ENCODE measurements around the gene TIPRL.
A peak's percentile ranks its signal among the peaks of the same experiment; 100 is the strongest.
"Not testable (repeated sequence)": the region's sequence is repeated elsewhere in the genome, so short reads cannot be mapped to it uniquely, and the experiment has no call there.

The TIPRL gene

GRCh38 chr1:168170564-168171508 is 7.9 kb upstream of the TIPRL start:
- H3K36me3 ChIP-seq (replicated peaks): no peaks in the 10 kb centered on the region
- DNase-seq (ENCODE audit: low spot score in 2 of 2): no peak
- H3K9me3 ChIP-seq: no peaks in the 10 kb centered on the region; the same call in 1 of the 2 replicates
- in situ Hi-C loops (cut with MboI; ENCODE audit: low sequenced_read_pairs): no loop called here
- no peaks in the 10 kb centered on the region for H3K27me3 ChIP-seq (ENCODE audit: low read depth)
- H3K4me1 ChIP-seq: no peaks in the 10 kb centered on the region
- no peak overlapping the region for H3K4me3 ChIP-seq

DNA sequence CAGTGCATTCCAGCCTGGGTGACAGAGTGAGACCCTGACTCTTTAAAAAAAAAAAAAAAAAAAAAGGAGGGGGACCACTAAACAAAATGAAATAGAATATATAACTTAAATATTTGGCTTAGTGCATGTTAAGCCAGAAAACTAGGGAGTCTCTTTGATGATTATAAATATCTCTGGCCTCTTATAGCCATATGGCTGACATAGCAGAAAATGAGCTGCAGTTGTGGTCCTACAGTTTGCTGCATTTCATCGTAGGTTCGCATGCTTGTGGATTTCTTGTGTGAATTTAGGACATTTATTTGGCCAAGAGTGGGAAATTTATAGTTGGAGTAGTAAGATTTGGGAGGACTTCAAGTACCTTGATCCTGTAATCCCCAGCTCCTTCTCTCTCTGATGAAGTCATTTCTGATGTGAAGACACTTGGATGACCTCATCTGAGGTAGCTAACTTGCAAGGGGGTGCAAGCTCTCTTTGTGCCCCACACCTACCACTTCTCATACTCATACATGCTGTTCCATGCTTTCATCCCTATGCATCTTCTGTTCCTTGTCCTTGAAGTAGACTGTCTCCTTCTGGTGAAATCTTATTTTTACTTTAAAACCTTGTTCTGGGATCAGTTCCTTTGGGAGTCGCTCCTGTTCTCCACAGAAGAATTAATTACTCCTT is 6.4 kb upstream of the TIPRL start:
- Histone ChIP-seq H3K36me3 (replicated peaks) (no peaks in the 10 kb centered on the region), H3K9me3 (no peaks in the 10 kb centered on the region; the same call in 1 of the 2 replicates), H3K4me1 (no peaks in the 10 kb centered on the region), H3K27me3 (ENCODE audit: low read depth) (no peaks in the 10 kb centered on the region), H3K4me3 (no peak overlapping the region)
- no peak for DNase-seq (ENCODE audit: low spot score in 2 of 2)
- in situ Hi-C loops (cut with MboI; ENCODE audit: low sequenced_read_pairs): no loop called here

GRCh38 chr1:168178227-168178637 is 530 bp upstream of the TIPRL start:
- no peak for DNase-seq (ENCODE audit: low spot score in 2 of 2)
- Histone ChIP-seq H3K27me3 (ENCODE audit: low read depth) (no peaks in the 10 kb centered on the region), H3K36me3 (replicated peaks) (no peaks in the 10 kb centered on the region), H3K9me3 (no peaks in the 10 kb centered on the region; the same call in 1 of the 2 replicates), H3K4me3 (peak overlapping the region; percentile 82), H3K4me1 (peaks cover 9% of the 10 kb centered on the region)
- in situ Hi-C loops (cut with MboI; ENCODE audit: low sequenced_read_pairs): no loop called here

- DNase-seq (ENCODE audit: low spot score in 2 of 2): peak; percentile 16 to 17
- Histone ChIP-seq H3K4me1 (peaks cover 9% of the 10 kb centered on the region), H3K4me3 (peak overlapping the region; percentile 82), H3K27me3 (ENCODE audit: low read depth) (no peaks in the 10 kb centered on the region), H3K36me3 (replicated peaks) (no peaks in the 10 kb centered on the region; the same call in 1 of the 2 replicates), H3K9me3 (no peaks in the 10 kb centered on the region)
- in situ Hi-C loops (cut with MboI; ENCODE audit: low sequenced_read_pairs): no loop called here
These were observed 831 bp downstream of the TIPRL start for GRCh38 chr1:168179438-168180147.

DNA sequence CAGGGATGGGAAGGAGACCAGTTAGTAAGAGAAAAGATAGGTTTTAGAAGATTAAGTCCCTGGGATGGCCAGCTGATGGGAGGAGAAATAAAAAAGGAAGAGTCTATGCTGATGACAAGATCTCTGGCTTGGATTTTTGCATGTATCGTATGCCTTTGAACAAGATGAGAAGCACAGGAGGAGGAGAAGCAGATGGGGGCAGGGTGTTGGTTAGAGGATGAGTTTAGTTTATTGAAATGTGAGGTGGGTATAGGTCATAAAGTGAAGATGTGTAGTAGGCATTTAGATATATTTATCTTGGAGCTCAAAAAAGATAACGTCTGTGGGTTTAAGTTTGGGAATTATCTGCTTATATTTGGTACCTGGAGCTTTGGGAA is 1.4 kb downstream of the TIPRL start:
- H3K9me3 ChIP-seq: no peaks in the 10 kb centered on the region
- in situ Hi-C loops (cut with MboI; ENCODE audit: low sequenced_read_pairs): no loop called here
- no peaks in the 10 kb centered on the region for H3K27me3 ChIP-seq (ENCODE audit: low read depth)
- peaks cover 9% of the 10 kb centered on the region for H3K4me1 ChIP-seq
- H3K36me3 ChIP-seq (replicated peaks): no peaks in the 10 kb centered on the region; the same call in 1 of the 2 replicates
- H3K4me3 ChIP-seq: peak overlapping the region; percentile 82
- no peak for DNase-seq (ENCODE audit: low spot score in 2 of 2)

DNA sequence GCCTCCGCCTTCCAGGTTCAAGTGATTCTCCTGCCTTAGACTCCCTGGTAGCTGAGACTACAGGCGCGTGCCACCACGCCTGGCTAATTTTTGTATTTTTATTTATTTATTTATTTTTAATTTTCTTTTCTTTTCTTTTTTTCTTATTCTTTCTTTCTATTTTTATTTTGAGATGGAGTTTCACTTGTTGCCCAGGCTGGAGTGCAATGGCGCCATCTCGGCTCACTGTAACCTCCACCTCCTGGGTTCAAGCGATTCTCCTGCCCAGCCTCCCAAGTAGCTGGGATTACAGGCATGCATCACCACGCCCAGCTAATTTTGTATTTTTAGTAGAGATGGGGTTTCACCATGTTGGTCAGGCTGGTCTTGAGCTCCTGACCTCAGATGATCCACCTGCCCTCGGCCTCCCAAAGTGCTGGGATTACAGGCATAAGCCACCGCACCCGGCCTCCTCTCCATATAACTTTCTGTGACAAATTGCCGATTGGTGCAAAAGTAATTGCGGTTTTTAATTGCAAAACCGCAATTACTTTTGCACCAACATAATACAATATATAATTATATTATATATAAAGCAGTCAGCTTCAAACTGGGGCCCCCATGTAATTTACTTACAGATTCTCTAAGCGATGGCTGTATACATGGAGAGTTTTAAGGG is 2.4 kb downstream of the TIPRL start:
- H3K9me3 ChIP-seq; in situ Hi-C loops (cut with MboI; ENCODE audit: low sequenced_read_pairs); H3K4me1 ChIP-seq; H3K27me3 ChIP-seq (ENCODE audit: low read depth); H3K4me3 ChIP-seq; H3K36me3 ChIP-seq (replicated peaks); DNase-seq (ENCODE audit: low spot score in 2 of 2): not testable (repeated sequence)

- no peaks in the 10 kb centered on the region for H3K9me3 ChIP-seq
- H3K4me3 ChIP-seq: no peak overlapping the region
- no peak for DNase-seq (ENCODE audit: low spot score in 2 of 2)
- peaks cover 4% of the 10 kb centered on the region; the same call in 1 of the 2 replicates for H3K4me1 ChIP-seq
- peaks cover 13% of the 10 kb centered on the region; the same call in 1 of the 2 replicates for H3K36me3 ChIP-seq (replicated peaks)
- no peaks in the 10 kb centered on the region for H3K27me3 ChIP-seq (ENCODE audit: low read depth)
- in situ Hi-C loops (cut with MboI; ENCODE audit: low sequenced_read_pairs): no loop called here
These were observed 8.4 kb downstream of the TIPRL start for GRCh38 chr1:168187177-168187576.

GRCh38 chr1:168190403-168190802 is 11.6 kb downstream of the TIPRL start:
- peaks cover 4% of the 10 kb centered on the region; the same call in 1 of the 2 replicates for H3K4me1 ChIP-seq
- H3K36me3 ChIP-seq (replicated peaks): peaks cover 13% of the 10 kb centered on the region
- no peak overlapping the region for H3K4me3 ChIP-seq
- H3K9me3 ChIP-seq: no peaks in the 10 kb centered on the region
- no peaks in the 10 kb centered on the region for H3K27me3 ChIP-seq (ENCODE audit: low read depth)
- DNase-seq (ENCODE audit: low spot score in 2 of 2): no peak
- in situ Hi-C loops (cut with MboI; ENCODE audit: low sequenced_read_pairs): no loop called here

DNA sequence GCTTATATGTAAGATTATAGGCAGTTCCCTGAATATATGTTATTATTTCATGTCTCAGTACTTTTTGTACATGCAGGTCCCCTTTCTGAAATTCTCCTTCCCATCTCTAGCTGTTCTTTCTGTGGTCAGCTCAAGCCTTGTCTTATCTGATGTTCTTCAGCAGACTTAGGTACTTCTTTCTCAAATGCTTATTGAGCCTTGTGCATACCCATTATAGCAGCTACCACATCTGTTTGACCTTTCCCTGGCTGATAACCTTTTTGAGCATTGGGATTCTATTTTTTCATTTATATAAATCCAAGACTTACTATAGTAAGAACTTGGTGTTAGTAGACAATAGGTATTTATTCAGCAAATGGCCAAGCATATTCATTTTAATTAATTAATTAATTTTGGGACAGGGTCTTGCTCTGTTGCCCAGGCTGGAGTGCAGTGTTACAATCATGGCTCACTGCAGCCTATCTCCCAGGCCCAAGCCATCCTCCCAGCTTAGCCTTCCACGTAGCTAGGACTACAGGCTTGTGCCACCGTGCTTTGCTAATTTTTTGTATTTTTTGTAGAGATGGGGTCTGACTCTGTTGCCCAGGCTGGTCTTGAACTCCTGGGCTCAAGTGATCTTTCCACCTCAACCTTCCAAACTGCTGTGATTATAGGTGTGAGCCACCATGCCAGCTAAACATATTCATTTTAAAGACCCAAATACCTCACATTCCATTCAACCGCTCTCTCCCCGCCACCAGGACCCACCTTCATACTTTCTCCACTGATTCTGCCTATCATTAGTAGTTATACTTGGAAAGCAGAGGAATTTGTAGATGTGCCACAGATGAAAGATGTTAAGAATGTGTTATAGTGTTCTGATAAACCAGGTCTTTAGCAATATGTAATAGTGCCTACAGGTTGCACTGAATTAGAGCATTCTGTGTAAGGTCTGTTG is 16.7 kb downstream of the TIPRL start:
- H3K4me3 ChIP-seq: no peak overlapping the region
- peaks cover 24% of the 10 kb centered on the region for H3K36me3 ChIP-seq (replicated peaks)
- in situ Hi-C loops (cut with MboI; ENCODE audit: low sequenced_read_pairs): no loop called here
- H3K9me3 ChIP-seq: no peaks in the 10 kb centered on the region
- H3K4me1 ChIP-seq: no peaks in the 10 kb centered on the region; the same call in 1 of the 2 replicates
- H3K27me3 ChIP-seq (ENCODE audit: low read depth): no peaks in the 10 kb centered on the region
- DNase-seq (ENCODE audit: low spot score in 2 of 2): no peak

GRCh38 chr1:168199056-168199455 is 20.3 kb downstream of the TIPRL start:
- in situ Hi-C loops (cut with MboI; ENCODE audit: low sequenced_read_pairs): no loop called here
- H3K9me3 ChIP-seq: no peaks in the 10 kb centered on the region

DNA sequence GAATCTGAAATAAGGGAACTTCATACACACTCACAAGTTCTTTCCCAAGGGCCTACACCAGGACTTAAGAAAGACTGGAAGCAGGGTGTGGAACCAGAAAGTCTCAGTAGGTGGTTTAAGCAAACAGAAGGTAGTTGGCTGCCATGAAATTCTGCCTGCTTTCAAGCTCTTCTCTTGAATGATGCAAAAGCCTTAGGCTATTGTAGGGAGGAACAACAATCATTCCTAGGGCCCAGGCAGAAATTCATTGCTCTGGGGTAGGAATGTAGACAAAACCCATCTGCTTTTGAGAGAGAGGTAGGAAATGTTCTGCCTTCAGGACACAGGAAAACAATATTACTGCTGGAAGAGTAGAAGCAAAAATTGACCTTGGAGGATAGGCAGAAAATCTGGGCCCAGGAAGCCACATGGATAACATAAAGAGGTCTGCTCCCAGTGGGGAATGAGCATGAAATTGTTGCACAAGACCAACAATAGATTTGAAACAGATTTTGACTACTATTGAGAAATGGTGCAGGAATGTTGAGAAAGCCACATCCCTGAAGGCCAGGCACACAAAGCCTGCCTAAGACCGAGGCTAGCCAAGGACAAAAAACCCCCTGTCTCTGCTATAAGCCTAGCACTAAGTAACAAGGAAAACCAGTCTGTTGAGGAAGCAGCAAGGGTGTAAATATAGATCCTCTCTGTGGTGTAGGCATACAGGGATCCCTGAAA is 24.3 kb downstream of the TIPRL start:
- in situ Hi-C loops (cut with MboI; ENCODE audit: low sequenced_read_pairs): no loop called here
- H3K4me3 ChIP-seq: no peak overlapping the region
- H3K9me3 ChIP-seq: no peaks in the 10 kb centered on the region
- DNase-seq (ENCODE audit: low spot score in 2 of 2): no peak
- H3K36me3 ChIP-seq (replicated peaks): peaks cover 11% of the 10 kb centered on the region
- no peaks in the 10 kb centered on the region for H3K4me1 ChIP-seq
- no peaks in the 10 kb centered on the region for H3K27me3 ChIP-seq (ENCODE audit: low read depth)

More at GRCh38 chr1:168199056-168199455, 20.3 kb downstream of the TIPRL start:
- Histone ChIP-seq H3K36me3 (replicated peaks) (peaks cover 16% of the 10 kb centered on the region), H3K4me3 (no peak overlapping the region), H3K4me1 (no peaks in the 10 kb centered on the region), H3K27me3 (ENCODE audit: low read depth) (no peaks in the 10 kb centered on the region)
- no peak for DNase-seq (ENCODE audit: low spot score in 2 of 2)

DNA sequence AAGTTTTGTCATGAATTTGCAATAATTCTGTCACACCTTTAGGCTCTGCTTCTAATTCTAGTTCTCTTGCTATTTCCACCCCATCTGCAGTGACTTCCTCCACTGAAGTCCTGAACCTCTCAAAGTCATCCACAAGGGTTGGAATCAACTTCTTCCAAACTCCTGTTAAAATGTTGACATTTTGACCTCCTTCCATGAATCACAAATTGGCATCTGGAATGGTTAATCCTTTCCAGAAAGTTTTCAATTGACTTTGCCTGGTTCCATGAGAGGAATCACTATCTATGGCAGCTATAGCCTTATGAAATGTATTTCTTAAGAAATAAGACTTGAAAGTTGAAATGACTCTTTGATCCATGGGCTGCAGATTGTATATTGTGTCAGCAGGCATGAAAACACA is 27.3 kb downstream of the TIPRL start:
- no peaks in the 10 kb centered on the region for H3K4me1 ChIP-seq
- no peaks in the 10 kb centered on the region for H3K27me3 ChIP-seq (ENCODE audit: low read depth)
- no peak overlapping the region for H3K4me3 ChIP-seq
- H3K9me3 ChIP-seq: no peaks in the 10 kb centered on the region
- in situ Hi-C loops (cut with MboI; ENCODE audit: low sequenced_read_pairs): no loop called here
- DNase-seq (ENCODE audit: low spot score in 2 of 2): no peak
- H3K36me3 ChIP-seq (replicated peaks): no peaks in the 10 kb centered on the region; the same call in 1 of the 2 replicates

All from HAP-1 (cell line).